ENCODE measurements around the gene EMC10. TPM values are rescaled to one million over a fixed set of nuclear protein-coding genes. Genes with fewer than 3 reads are reported as not detected.

EMC10 gene
- total RNA-seq, 2 experiments from 2014 or later, result 80.0 to 80.3 TPM

DNA sequence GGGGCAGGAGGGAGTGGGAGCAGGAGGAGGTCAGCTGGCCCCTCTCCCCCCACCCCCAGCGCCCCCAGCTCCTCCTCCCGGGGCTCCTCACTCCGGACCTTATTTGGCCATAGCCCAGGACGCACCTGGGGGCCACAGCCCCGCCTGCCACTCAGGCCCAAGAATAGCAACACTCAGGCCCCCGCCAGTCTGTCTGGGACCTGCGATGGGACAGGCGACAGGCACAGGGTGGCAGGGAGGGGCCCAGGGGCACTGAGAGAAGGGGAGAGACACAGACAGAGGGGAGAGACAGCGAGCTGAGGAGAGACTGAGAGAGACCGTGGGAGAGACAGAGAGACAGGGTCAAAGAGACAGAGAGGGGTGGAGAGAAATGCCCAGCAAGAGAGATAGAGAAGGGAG, 24.4 kb downstream of the EMC10 start:
- intact Hi-C loops (cut with DNase I, micrococcal nuclease), result no loop called here
- peak in 1 of 14 experiments; percentile 31 for DNase-seq
- H3K27ac ChIP-seq (ENCODE audit: low read depth in 1 of 2, low read length in 2 of 2), result no peak overlapping the region
- H3K9me3 Mint-ChIP-seq, result no peaks in the 10 kb centered on the region
- H3K4me1 ChIP-seq (ENCODE audit: insufficient read depth, low read length), result no peaks in the 10 kb centered on the region
- H3K4me3 Mint-ChIP-seq, result no peak overlapping the region
- no peaks in the 10 kb centered on the region for H3K27me3 ChIP-seq (ENCODE audit: control insufficient read depth in 1 of 2, insufficient read depth in 2 of 2, low read length in 2 of 2)
- peaks cover 2% of the 10 kb centered on the region for H3K36me3 ChIP-seq (ENCODE audit: insufficient read depth, low read length)
- no peaks in the 10 kb centered on the region for H3K4me1 Mint-ChIP-seq (ENCODE audit: low read depth)
- no peak overlapping the region for H3K4me3 ChIP-seq (ENCODE audit: low read length)
- peaks cover 9% of the 10 kb centered on the region for H3K36me3 Mint-ChIP-seq (ENCODE audit: low read depth)
- ChIA-PET POLR2A (no interaction called here), CTCF (no interaction called here)
- TF ChIP-seq, protein P1, sequence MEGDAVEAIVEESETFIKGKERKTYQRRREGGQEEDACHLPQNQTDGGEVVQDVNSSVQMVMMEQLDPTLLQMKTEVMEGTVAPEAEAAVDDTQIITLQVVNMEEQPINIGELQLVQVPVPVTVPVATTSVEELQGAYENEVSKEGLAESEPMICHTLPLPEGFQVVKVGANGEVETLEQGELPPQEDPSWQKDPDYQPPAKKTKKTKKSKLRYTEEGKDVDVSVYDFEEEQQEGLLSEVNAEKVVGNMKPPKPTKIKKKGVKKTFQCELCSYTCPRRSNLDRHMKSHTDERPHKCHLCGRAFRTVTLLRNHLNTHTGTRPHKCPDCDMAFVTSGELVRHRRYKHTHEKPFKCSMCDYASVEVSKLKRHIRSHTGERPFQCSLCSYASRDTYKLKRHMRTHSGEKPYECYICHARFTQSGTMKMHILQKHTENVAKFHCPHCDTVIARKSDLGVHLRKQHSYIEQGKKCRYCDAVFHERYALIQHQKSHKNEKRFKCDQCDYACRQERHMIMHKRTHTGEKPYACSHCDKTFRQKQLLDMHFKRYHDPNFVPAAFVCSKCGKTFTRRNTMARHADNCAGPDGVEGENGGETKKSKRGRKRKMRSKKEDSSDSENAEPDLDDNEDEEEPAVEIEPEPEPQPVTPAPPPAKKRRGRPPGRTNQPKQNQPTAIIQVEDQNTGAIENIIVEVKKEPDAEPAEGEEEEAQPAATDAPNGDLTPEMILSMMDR (IDR thresholded peaks at IDR 0.05), result no peak
- no peaks in the 10 kb centered on the region for H3K9me3 ChIP-seq (ENCODE audit: control insufficient read depth in 1 of 2, insufficient read depth in 1 of 2, low read length in 2 of 2)
- H3K27ac Mint-ChIP-seq, result no peak overlapping the region
- ATAC-seq (ENCODE audit: poor library complexity), result no peak
- no peaks in the 10 kb centered on the region for H3K27me3 Mint-ChIP-seq

DNA sequence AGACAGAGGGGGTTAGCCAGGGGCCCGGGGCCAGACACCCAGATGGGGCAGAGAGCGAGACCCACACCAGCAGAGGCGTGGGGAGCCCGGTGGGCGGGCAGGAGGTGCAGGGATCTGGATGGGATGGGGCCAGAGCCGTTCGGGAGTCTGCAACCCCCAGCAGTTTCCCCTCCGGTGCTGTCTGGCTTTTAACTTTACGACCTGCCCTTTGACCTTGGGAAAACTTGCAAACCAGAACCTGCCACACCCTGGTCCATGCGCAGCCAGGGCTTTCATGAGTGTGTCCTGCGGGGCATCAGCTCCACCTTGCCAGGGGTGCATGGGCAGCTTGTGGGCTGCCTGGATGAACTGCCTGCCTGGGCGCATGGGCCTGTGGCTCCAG, 24.9 kb downstream of the EMC10 start:
- peak in 1 of 14 experiments; percentile 28 for DNase-seq
- H3K4me3 ChIP-seq (ENCODE audit: low read length), result no peak overlapping the region
- H3K36me3 ChIP-seq (ENCODE audit: insufficient read depth, low read length), result peaks cover 5% of the 10 kb centered on the region
- intact Hi-C loops (cut with DNase I, micrococcal nuclease), result no loop called here
- Mint-ChIP-seq H3K27ac (no peak overlapping the region), H3K4me3 (no peak overlapping the region), H3K9me3 (no peaks in the 10 kb centered on the region), H3K4me1 (ENCODE audit: low read depth) (no peaks in the 10 kb centered on the region), H3K36me3 (ENCODE audit: low read depth) (peaks cover 9% of the 10 kb centered on the region), H3K27me3 (no peaks in the 10 kb centered on the region)
- H3K27me3 ChIP-seq (ENCODE audit: control insufficient read depth in 1 of 2, insufficient read depth in 2 of 2, low read length in 2 of 2), result no peaks in the 10 kb centered on the region
- CTCF ChIA-PET, result no interaction called here
- no peaks in the 10 kb centered on the region for H3K4me1 ChIP-seq (ENCODE audit: insufficient read depth, low read length)
- H3K27ac ChIP-seq (ENCODE audit: low read depth in 1 of 2, low read length in 2 of 2), result no peak overlapping the region
- H3K9me3 ChIP-seq (ENCODE audit: control insufficient read depth in 1 of 2, insufficient read depth in 1 of 2, low read length in 2 of 2), result no peaks in the 10 kb centered on the region
- no peak for ATAC-seq (ENCODE audit: poor library complexity)
- POLR2A ChIA-PET, result no interaction called here
- TF ChIP-seq, protein P1 (IDR thresholded peaks at IDR 0.05), result no peak

DNA sequence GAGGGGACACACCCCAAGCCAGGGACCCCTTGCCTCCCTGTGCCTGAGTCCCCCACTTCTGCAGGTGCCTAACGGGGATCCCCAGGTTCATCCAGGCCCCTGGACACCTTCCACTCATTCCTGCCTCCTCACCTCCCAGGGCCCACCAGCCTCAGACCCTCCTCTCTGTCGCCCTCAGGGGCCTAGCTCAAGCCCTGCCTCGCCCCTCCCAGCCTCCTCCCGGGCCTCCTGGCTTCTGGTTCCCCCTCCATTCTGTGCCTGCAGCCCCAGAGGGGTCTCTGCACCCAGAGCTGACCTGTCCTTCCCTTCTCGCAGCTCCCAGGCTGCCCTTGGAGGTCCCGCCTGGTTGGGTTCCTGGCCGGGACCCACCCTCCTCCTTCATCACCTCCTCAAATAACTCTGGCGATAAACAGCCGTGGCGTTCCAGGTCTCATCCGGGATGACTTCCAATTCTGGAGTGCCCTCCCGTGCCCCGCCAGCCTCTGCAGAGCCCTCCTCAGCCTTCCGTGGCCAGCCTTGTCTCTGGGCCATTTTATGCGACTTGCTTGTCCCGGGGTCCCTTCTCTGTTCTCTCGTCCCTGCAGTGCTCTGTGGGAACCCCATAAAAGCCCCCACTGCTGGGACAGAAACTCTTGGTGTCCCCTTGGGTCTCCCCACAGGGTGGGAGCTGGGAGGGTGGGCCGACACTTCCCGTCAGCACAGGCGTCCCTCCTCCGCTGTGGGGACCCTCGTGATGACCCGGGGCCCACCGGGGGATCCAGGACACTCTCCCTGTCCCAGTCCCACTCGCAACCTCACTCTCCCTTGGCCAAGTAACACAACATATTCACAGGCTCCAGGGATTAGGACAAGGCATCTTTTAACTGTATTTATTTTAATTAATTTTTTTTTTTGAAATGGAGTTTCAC, 25.5 kb downstream of the EMC10 start:
- TF ChIP-seq, protein P1 (IDR thresholded peaks at IDR 0.05), result no peak
- no peaks in the 10 kb centered on the region for H3K9me3 ChIP-seq (ENCODE audit: control insufficient read depth in 1 of 2, insufficient read depth in 1 of 2, low read length in 2 of 2)
- H3K27ac Mint-ChIP-seq, result no peak overlapping the region
- POLR2A ChIA-PET, result no interaction called here
- no peaks in the 10 kb centered on the region for H3K4me1 ChIP-seq (ENCODE audit: insufficient read depth, low read length)
- ATAC-seq (ENCODE audit: poor library complexity) (no peak), DNase-seq (no peak)
- no peak overlapping the region for H3K4me3 Mint-ChIP-seq
- no peaks in the 10 kb centered on the region for H3K27me3 Mint-ChIP-seq
- peaks cover 5% of the 10 kb centered on the region for H3K36me3 ChIP-seq (ENCODE audit: insufficient read depth, low read length)
- intact Hi-C loops (cut with DNase I, micrococcal nuclease), result no loop called here
- no peaks in the 10 kb centered on the region for H3K4me1 Mint-ChIP-seq (ENCODE audit: low read depth)
- CTCF ChIA-PET, result no interaction called here
- no peak overlapping the region for H3K4me3 ChIP-seq (ENCODE audit: low read length)
- no peaks in the 10 kb centered on the region for H3K9me3 Mint-ChIP-seq
- H3K36me3 Mint-ChIP-seq (ENCODE audit: low read depth), result peaks cover 9% of the 10 kb centered on the region
- H3K27me3 ChIP-seq (ENCODE audit: control insufficient read depth in 1 of 2, insufficient read depth in 2 of 2, low read length in 2 of 2), result no peaks in the 10 kb centered on the region
- H3K27ac ChIP-seq (ENCODE audit: low read depth in 1 of 2, low read length in 2 of 2), result no peak overlapping the region
